Effector memory CD4-positive, alpha-beta T cell (primary cell): ENCODE measurements around the gene LRRC36.

Source experiments
- DNase-seq, 3 donors: peaks; one replicate each; pipeline ENCODE4 v3.0.0-alpha.2; 2020
- H3K27ac ChIP-seq: 2 replicates; pipeline ENCODE4 v1.7.0; 2013; ENCODE audit warnings: mild to moderate bottlenecking, low read length, moderate library complexity; ENCODE audit not compliant: insufficient read depth, poor library complexity, severe bottlenecking
- H3K27me3 ChIP-seq: replicated peaks from 2 replicates; pipeline ENCODE4 v1.7.0; 2013; ENCODE audit warnings: mild to moderate bottlenecking, low read length; ENCODE audit not compliant: insufficient read depth, control insufficient read depth, poor library complexity, severe bottlenecking
- H3K36me3 ChIP-seq: 2 replicates; pipeline ENCODE4 v1.7.0; 2013; ENCODE audit warnings: mild to moderate bottlenecking, low read length, moderate library complexity; ENCODE audit not compliant: control insufficient read depth, insufficient read depth
- H3K4me1 ChIP-seq: 2 replicates; pipeline ENCODE4 v1.7.0; 2013; ENCODE audit warnings: low read length, mild to moderate bottlenecking; ENCODE audit not compliant: control insufficient read depth, insufficient read depth, poor library complexity, severe bottlenecking
- H3K4me3 ChIP-seq: 2 replicates; pipeline ENCODE4 v1.7.0; 2013; ENCODE audit warnings: low read length, low read depth, mild to moderate bottlenecking; ENCODE audit not compliant: insufficient read depth, poor library complexity, severe bottlenecking
- H3K9me3 ChIP-seq: 2 replicates; pipeline ENCODE4 v1.7.0; 2013; ENCODE audit warnings: mild to moderate bottlenecking, low read length, moderate library complexity; ENCODE audit not compliant: control insufficient read depth

The LRRC36 gene

DNA sequence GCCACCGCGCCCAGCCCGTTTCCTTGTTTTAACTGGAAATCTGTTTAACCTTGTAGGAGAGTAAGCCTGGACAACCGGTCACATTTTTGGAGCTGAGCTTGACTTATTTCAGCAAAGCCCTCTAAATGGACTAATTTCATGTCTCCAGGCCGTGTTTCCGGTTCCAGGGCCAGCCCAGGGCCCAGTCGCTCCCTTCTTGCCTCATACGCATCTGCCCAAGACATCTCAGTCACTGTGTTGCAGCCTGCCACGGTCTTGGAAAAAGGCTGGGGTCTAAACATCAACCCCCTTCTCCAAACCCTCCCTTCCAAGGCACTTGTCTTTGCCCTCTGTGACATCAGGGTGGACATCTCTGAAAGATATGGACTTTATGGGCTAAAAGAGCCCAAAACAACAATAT is 28.3 kb upstream of the LRRC36 start:
- Histone ChIP-seq H3K36me3 (no peaks in the 10 kb centered on the region), H3K27ac (no peak overlapping the region), H3K9me3 (no peaks in the 10 kb centered on the region), H3K4me1 (no peaks in the 10 kb centered on the region), H3K27me3 (no peaks in the 10 kb centered on the region), H3K4me3 (no peak overlapping the region)
- DNase-seq = no peak

DNA sequence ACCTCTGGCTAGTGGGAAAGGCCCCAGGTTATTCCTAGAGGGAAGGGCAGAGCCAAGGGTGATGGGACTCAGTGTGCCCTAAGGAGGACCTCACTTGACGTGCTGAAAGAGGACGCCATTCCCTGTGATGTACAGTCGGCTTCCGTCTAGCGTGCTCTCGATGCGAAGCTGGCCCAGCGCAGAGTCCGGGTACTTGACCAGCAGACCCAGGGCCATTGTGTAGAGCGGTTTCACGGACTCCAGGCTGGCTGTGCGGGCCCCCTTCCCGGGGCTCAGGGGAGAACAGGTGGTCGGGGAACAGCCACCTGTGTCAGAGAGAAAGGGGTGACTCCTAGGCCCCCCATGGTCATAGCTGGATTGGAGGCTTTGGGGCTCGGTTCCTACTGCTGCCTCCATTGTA is 27.3 kb upstream of the LRRC36 start:
- no peaks in the 10 kb centered on the region for H3K36me3 ChIP-seq
- H3K27ac ChIP-seq = no peak overlapping the region
- H3K9me3 ChIP-seq = no peaks in the 10 kb centered on the region
- DNase-seq = no peak
- H3K4me3 ChIP-seq = no peak overlapping the region
- H3K4me1 ChIP-seq = no peaks in the 10 kb centered on the region
- H3K27me3 ChIP-seq = no peaks in the 10 kb centered on the region

DNA sequence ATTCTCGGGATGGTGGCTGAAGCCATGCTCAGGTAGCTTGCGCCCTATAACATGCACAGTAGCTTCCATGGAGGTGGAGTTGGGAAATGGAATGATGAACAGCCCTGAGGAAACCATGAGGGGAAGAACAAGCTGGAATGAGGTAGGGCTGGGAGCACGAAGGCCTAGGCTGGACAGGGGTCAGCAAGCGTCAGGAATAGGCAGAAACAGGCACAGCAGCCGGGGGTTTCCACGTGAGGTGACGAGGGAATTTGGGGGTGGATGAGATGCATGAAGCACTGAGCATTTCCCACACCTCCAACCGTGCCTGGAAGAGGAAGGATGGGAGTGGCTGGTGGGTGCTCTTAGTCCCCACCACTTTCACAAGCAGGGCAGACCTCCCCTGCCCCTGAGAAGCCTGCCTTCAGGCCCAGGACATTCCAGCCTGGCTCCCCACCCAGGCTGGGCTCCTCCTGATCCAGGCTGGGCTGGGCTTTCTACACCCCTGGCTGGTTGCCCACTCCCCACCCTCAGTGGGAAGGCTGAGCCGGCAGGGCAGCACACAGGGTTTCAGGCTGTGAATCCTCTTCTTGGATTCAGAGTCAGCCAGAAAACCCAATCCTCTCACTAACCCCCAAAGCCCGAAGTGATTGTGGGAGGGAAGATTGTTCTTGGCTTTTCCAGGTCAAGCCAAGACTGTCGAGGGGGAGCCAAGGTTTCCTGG is 25.4 kb upstream of the LRRC36 start:
- Histone ChIP-seq H3K9me3 (no peaks in the 10 kb centered on the region), H3K27ac (no peak overlapping the region), H3K4me3 (no peak overlapping the region), H3K4me1 (no peaks in the 10 kb centered on the region), H3K36me3 (no peaks in the 10 kb centered on the region), H3K27me3 (no peaks in the 10 kb centered on the region)
- DNase-seq = no peak

DNA sequence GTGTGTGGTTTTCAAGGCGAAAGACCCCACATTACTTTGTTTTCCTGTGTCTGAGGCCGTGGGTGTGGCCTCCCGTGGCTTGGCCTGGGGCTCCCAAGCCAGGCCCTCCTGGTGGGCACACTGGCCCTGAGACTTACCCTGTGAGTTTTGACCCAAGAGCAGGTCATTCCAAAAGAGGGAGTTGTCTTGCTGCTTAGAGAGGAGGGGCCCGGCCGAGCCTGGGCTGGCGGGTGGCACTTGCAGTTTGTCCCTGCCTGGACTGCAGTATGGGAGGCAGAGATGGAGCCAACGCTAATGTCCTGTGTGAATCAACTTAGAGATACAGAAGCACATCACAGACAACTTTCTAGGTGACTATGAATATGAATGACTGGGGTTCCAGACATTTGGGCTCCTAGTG is 24.5 kb upstream of the LRRC36 start:
- Histone ChIP-seq H3K4me3 (no peak overlapping the region), H3K36me3 (no peaks in the 10 kb centered on the region), H3K4me1 (no peaks in the 10 kb centered on the region), H3K27me3 (no peaks in the 10 kb centered on the region), H3K27ac (no peak overlapping the region), H3K9me3 (no peaks in the 10 kb centered on the region)
- DNase-seq = no peak

DNA sequence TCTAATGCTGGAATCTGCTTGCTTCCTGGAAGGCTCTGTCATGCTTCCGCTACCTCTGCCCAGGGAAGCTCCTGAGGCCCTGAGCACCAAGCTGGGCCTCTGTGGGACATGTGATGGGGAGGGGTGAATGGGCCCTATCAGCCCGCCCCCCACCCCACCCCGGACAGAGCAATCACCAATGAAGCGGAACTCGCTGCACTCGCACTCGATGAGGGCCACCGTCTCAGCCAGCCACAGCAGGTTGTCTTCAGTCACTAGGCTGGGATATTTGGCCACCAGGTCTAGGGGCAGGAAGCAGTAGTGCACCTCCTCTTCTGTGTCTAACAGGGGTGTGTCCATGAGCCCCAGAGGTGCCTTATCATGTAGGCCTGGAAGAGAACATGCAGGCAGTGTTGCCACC is 23.6 kb upstream of the LRRC36 start:
- Histone ChIP-seq H3K36me3 (no peaks in the 10 kb centered on the region), H3K27me3 (no peaks in the 10 kb centered on the region), H3K4me3 (no peak overlapping the region), H3K4me1 (no peaks in the 10 kb centered on the region), H3K27ac (no peak overlapping the region), H3K9me3 (no peaks in the 10 kb centered on the region)
- no peak for DNase-seq

DNA sequence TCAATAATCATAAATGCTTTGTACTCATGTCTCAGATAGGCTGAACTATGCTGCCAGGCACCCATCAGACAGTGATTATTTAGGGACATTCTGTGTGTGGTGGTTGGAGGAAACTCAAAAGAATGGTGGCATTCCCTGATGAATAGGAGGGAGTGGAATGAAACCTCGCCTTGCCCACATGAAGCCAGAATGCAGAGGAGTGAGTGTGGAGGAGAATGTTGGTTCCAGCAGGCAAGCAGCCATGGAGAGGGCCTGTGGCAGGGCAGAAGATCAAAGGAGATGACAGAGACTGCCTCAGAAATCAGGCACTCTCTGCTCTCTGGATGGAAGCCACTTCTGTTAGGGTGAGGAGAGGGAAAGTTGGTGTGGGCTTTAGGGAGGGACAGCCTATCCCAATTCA is 22.6 kb upstream of the LRRC36 start:
- H3K4me3 ChIP-seq = no peak overlapping the region
- no peak for DNase-seq

DNA sequence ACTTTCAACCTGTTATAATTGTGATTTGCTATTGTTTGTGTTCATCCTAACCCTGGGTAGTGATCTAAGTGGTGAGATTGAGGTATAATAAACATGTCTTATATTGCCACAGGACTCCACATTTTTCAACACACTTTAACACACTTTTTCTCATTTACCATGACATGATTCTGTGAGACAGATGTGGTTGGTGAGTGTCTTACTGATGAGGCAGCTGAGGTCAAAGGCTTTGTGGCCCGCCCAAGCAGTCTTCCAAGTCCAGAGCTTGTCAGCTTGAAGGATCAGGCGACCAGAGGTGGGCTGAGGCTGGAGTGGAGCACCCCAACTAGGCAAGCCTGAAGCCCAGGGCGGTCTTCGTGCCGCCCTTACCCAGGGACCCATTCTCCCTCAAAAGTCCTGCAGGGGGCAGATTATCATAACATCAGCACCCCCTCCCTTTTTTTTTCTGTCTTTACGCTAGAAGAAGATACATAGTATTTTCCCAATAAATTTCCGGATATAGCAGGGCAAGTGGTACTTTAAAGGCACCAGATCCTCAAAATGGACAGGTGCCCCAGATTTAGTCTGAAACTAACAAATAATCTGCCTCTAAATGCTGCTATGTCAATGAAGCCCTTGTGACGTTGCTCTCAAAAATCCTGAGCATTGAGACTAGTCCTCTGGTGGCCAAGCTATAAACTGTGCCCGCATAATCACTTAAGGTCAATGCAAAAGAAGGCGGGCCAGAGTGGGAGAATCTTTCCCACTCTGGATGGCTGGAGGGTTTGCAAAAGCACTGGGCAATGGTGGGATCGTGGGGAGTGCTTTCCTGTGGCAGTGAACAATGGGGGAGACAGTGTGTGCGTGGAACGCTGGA is 21.2 kb upstream of the LRRC36 start:
- DNase-seq = no peak
- H3K36me3 ChIP-seq = no peaks in the 10 kb centered on the region
- no peak overlapping the region for H3K4me3 ChIP-seq
- no peaks in the 10 kb centered on the region for H3K9me3 ChIP-seq
- no peaks in the 10 kb centered on the region for H3K4me1 ChIP-seq
- no peak overlapping the region for H3K27ac ChIP-seq
- no peaks in the 10 kb centered on the region for H3K27me3 ChIP-seq

More for the DNA sequence above, 22.6 kb upstream of the LRRC36 start:
- H3K36me3 ChIP-seq = no peaks in the 10 kb centered on the region
- H3K27ac ChIP-seq = no peak overlapping the region
- H3K9me3 ChIP-seq = no peaks in the 10 kb centered on the region
- no peaks in the 10 kb centered on the region for H3K4me1 ChIP-seq
- no peaks in the 10 kb centered on the region for H3K27me3 ChIP-seq

DNA sequence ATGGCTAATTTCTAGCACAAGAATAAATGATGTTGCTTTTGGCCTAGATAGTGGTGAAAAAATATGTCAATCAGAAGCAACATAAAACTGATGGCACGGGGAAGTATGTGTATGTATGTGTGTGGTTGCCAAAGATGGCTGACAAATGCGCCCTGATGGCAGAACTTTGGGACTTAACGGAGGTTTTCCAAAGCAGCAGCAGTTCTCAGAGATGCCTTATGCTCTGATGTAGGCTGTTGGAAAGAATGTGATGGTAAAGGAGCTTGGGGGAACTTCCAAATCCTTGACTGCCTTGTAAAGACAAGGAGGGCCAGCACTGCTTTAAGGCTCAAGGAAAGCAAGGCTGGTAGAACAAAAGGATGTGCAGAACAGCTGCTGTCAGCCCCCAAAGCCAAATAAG is 16.1 kb upstream of the LRRC36 start:
- H3K36me3 ChIP-seq = no peaks in the 10 kb centered on the region
- no peak overlapping the region for H3K27ac ChIP-seq
- no peak for DNase-seq
- H3K9me3 ChIP-seq = no peaks in the 10 kb centered on the region
- H3K4me1 ChIP-seq = no peaks in the 10 kb centered on the region
- no peaks in the 10 kb centered on the region for H3K27me3 ChIP-seq
- H3K4me3 ChIP-seq = no peak overlapping the region

DNA sequence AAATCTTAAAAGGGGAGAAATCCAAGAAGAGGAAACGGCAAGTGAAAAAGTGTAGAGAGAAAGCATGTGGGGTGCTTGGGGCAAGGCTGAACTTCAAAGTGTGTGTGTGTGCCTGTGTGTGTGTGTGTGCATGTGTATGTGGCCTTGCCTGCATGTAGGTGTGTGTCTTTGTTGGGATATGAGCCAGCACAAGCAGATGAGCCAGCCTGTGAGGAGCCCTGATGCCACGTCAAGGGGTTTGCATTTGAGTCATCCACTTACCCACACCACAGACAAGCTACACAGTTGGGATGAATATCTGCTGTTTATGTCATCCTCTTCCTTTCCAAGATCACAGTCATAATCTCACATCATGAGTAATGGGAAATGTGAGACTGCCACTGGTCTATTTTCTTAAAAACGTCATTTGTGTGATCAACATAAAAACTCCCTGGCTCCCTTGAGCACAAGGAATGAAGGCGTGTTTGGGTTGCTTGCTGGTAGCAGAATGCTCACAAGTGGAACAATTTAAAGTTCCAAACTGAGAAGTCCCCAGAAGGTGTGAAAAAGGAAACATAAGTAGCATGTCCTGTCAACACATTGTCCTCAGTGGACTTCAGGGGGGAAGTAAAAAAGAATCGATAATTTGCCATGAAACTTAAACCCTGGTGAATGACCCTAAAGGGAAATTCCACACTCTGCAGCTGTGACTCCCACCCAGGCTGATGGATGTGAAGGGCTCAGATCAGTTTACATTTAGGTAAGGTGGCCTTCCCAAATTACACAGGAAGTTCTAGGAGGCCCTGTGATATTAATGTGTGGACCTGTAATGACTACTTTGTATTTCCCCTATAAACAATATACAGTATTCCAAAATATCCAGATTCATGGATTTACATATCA is 14.8 kb upstream of the LRRC36 start:
- Histone ChIP-seq H3K36me3 (no peaks in the 10 kb centered on the region), H3K4me1 (no peaks in the 10 kb centered on the region), H3K4me3 (no peak overlapping the region), H3K27me3 (no peaks in the 10 kb centered on the region), H3K9me3 (no peaks in the 10 kb centered on the region), H3K27ac (no peak overlapping the region)
- no peak for DNase-seq
